ENCODE results near the gene AKAP4.

AKAP4 gene

GRCh38 chrX:50200907-50201306 is at the start of gene AKAP4:
TSS of gene AKAP4 (minus strand) at chrX:50201007. CDS start at chrX:50200889, 118 bp downstream.
- DNase-seq (ENCODE audit: low read depth): no peak

DNA sequence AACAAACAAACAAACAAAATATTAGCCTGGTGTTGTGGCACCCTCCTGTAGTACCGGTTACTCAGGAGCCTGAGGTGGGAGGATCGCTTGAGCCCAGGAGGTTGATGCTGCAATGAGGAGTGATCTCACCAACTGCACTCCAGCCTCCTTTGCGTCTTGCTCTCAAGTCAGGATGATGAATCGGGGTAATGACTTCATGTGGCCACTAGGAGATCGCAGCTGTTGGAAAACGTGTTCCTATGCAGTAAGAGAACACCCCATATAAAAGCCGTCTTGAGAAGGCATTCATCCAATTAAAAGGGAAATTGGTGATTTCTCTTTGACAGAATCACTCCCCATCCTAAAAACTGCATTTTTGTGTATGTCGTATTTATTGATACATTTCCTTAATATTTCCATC is 10.7 kb upstream of the AKAP4 start:
- no peak for DNase-seq (ENCODE audit: low read depth)

DNA sequence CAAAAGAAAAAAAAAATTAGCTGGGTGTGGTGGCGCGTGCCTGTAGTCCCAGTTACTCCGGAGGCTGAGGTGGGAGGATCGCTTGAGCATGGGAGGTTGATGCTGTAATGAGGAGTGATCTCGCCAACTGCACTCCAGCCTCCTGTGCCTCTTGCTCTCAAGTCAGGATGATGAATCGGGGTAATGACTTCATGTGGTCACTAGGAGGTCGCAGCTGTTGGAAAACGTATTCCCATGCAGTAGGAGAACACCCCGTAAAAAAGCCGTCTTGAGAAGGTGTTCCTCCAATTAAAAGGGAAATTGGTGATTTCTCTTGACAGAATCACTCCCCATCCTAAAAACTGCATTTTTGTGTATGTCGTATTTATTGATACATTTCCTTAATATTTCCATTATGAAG is 5.9 kb upstream of the AKAP4 start:
- no peak for DNase-seq (ENCODE audit: low read depth)

GRCh38 chrX:50204364-50204899 is 3.6 kb upstream of the AKAP4 start, which contains the start of gene CCNB3:
TSS of gene CCNB3 (plus strand) at chrX:50204765. CDS start at chrX:50285164, 80,399 bp downstream.
- DNase-seq (ENCODE audit: low read depth): peak; percentile 34

DNA sequence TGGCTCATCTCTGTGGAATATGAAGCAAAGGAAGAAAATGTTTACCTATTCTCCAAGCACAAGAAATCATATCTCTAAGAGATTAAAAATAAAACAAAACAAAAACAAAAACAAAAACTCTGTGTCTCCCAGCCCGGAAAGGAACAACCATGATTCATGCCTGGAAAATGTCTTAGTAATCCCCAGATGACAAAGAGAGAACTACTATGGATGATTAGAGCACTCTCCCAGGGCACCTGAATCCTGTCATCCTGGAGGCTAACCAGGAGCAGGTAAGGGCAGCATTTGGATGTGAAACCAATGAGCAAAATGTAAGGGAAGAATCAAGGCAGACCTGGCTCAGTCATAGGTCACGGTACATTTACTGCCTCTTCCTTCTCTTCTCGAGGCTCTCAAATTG is 1.7 kb upstream of the AKAP4 start:
- no peak for DNase-seq (ENCODE audit: low read depth)

GRCh38 chrX:50198348-50198747 is 2.5 kb downstream of the AKAP4 start:
- no peak for DNase-seq (ENCODE audit: low read depth)

GRCh38 chrX:50188859-50189600 is 11.8 kb downstream of the AKAP4 start:
- no peak for DNase-seq (ENCODE audit: low read depth)

DNA sequence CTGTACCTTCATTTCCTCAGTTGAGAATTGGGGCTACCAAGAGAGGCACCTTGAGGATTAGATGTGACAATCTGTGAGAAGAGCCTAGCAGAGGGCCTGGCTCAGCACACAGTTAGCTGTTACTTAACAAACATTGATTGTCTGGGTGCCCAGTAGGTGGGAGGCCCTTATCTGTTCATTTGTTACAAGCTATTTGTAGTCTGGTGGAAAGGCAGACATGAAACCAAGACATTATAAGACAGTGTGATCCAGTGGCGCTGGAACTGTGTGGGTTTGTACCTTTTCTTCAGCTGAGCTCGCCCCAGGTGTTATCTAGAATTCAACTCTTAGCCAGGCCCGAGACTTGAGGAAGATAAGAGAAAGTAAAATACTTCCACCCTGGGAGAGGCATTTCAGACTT is 16.9 kb downstream of the AKAP4 start:
- DNase-seq (ENCODE audit: low read depth): no peak

- DNase-seq (ENCODE audit: low read depth): no peak
These were observed 20.5 kb downstream of the AKAP4 start for GRCh38 chrX:50180073-50180940.

DNA sequence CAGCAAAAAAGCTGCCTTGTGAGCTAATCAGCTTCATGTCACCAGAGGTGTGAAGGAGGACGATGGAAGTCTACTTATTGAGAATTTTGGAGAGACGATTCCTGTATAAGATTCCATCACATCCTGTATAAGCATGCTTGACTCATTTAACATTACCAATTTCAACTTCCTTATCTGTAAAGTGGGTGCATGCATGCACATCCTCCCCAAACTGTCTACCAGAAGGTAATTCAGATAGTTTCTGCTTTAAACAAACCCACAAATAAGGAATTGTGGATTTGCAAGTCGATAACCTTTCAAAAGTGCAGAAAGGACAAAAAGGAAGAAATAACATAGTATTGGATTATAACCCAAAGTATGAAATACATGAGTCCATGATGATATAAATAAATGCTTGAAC is 31.1 kb downstream of the AKAP4 start:
- no peak for DNase-seq (ENCODE audit: low read depth)

DNA sequence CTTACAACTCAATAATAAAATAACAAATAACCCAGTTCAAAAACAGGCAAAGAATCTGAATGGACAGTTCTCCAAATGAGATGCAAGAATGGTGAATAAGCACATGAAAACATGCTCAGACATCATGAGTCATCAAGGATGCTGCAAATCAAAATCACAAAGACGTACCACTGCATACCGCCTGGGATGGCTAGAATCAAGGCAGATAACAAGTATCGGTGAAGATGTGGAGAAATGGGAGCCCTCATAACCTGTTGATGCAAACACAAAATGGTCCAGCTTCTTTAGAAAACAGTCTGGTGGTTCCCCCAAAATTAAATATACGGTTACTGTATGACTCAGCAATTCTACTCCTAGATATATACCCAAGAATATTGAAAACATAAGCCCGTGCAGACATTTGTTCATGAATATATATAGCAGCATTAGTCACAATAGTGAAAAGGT is 32.5 kb downstream of the AKAP4 start:
- DNase-seq (ENCODE audit: low read depth): no peak

DNA sequence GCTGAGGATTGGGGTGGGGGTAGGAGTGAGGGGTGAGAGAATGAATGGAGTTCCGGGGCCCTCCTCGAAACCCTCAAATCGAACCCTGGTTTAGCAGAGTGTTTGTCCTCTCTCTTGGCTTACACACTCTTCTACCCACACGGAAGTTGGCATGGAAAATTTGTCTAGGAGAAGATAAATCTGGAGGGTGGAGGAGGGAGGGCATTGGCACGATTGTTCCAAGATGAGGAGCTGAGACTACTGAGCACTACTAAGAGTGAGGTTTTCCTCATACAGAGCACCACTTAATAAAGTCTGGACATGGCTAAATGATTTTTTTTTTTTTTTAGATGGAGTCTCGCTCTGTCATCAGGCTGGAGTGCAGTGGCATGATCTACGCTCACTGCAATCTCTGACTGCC is 33.4 kb downstream of the AKAP4 start:
- DNase-seq (ENCODE audit: low read depth): no peak

GRCh38 chrX:50165727-50166126 is 35.1 kb downstream of the AKAP4 start:
- DNase-seq (ENCODE audit: low read depth): no peak

GRCh38 chrX:50161127-50161526 is 39.7 kb downstream of the AKAP4 start:
- DNase-seq (ENCODE audit: low read depth): no peak

GRCh38 chrX:50158593-50158992 is 42.2 kb downstream of the AKAP4 start:
- DNase-seq (ENCODE audit: low read depth): no peak

GRCh38 chrX:50157545-50158135 is 43.2 kb downstream of the AKAP4 start:
- DNase-seq (ENCODE audit: low read depth): no peak

DNA sequence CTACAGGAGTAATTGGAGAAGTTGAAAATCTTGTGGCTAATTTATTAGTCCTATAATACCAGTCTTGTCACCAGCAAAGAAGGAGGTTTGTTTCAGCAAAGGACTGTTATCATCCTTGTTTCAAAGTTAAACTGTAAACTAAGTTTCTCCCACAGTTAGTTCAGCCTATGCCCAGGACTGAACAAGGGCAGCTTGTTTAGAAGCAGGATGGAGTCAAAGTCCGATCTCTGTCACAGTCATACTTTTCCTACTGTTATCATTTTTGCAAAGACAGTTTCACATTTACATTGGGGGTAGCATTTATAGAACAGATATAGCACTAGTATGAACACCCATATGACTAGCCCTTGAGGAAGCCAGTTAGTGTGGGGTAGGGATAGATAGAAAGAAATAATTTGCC is 46.4 kb downstream of the AKAP4 start:
- DNase-seq (ENCODE audit: low read depth): no peak

DNA sequence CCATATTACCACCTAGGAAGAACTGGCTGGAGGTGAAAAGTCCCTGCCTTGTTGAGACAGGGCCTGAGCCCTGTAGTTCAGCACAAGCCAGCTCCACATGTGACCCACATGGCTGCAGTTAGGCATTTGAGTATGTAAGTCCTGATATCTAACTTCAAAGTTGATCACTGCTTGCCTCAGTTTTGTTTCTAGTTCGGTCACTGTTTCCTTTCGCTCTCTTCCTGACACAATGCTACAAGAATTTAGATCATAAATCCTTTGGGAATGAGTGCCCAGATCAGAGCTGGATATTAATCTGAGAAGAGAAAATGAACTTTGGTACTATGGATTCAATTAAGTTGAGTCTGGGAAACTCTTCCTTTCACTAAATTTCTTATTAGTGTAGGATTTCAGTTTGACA is 48.4 kb downstream of the AKAP4 start:
- no peak for DNase-seq (ENCODE audit: low read depth)

GRCh38 chrX:50147972-50148371 is 52.8 kb downstream of the AKAP4 start:
- no peak for DNase-seq (ENCODE audit: low read depth)

All from stimulated activated CD8-positive, alpha-beta memory T cell treated with anti-CD3 and anti-CD28 coated beads, Interleukin-12 subunit alpha, Interleukin-12 subunit beta, amount 100 ng/mL, for 4 hours (primary cell).